H1 (cell line): ENCODE measurements around the gene GRIK4. TPM values are rescaled to one million over a fixed set of nuclear protein-coding genes. Genes with fewer than 3 reads are reported as not detected.
A peak's percentile ranks its signal among the peaks of the same experiment; 100 is the strongest.

Source experiments
- ATF3 ChIP-seq: IDR thresholded peaks from 2 replicates; pipeline ENCODE4 v1.6.1; 2011; ENCODE audit warnings: low read depth, mild to moderate bottlenecking, low read length; ENCODE audit not compliant: insufficient read depth
- BACH1 ChIP-seq: IDR thresholded peaks from 2 replicates; pipeline ENCODE4 v1.6.1; 2012; ENCODE audit warnings: low read length, improper control_type of control experiment
- JUN ChIP-seq: IDR thresholded peaks from 2 replicates; pipeline ENCODE4 v1.6.1; 2011; ENCODE audit warnings: low read depth, mild to moderate bottlenecking, improper control_type of control experiment, low read length
- KDM4A ChIP-seq: IDR thresholded peaks from one replicate; pipeline ENCODE4 v1.7.1; 2012; ENCODE audit warnings: low read depth, mild to moderate bottlenecking, moderate library complexity, low read length, inconsistent platforms; ENCODE audit not compliant: severe bottlenecking
- MAX ChIP-seq: IDR thresholded peaks from 2 replicates; pipeline ENCODE4 v1.6.1; 2012; ENCODE audit warnings: inconsistent platforms
- PHF8 ChIP-seq: fragments of 200-600 bp; sonication (generic); conservative IDR thresholded peaks from 2 replicates; pipeline ENCODE4 v1.7.1; 2012; ENCODE audit warnings: low read depth, mild to moderate bottlenecking, inconsistent platforms, low read length, moderate library complexity
- TCF12 ChIP-seq: IDR thresholded peaks from 2 replicates; pipeline ENCODE4 v1.6.1; 2011; ENCODE audit warnings: low read depth, mild to moderate bottlenecking, low read length
- YY1 ChIP-seq: IDR thresholded peaks from 2 replicates; pipeline ENCODE4 v1.6.1; 2011; ENCODE audit warnings: low read depth, mild to moderate bottlenecking, low read length
- polyA plus RNA-seq, 7 experiments: library from polyadenylated mRNA; depleted of rRNA in 3 of 7; stranded (reverse) in 5 of 7; unstranded in 2 of 7; fragments of >200 nt in 5 of 7; fragments of 200-250 nt in 2 of 7; gene quantifications; 1 replicate in 5 of 7; 2 replicates in 1 of 7; 4 replicates in 1 of 7; pipeline versions ENCODE4 v1.2.1 to v1.2.3, GENCODE V29; 2011 to 2013; ENCODE audit warnings: missing spikeins in 2 of 7, mixed read lengths in 2 of 7
- total RNA-seq: library from RNA; stranded (reverse); fragmentation: NEBNext Ultra II Directional; extraction: Animal tissue kit (Norgen Biotek cat#: 25700); gene quantifications from 2 replicates; pipeline ENCODE4 v1.2.1, GENCODE V29; 2021

The GRIK4 gene
- total and polyA plus RNA-seq, 2 of the 8 experiments (the other 6 are each of a cell fraction or from before 2014, with no cell fraction given) = 1.2 to 2.9 TPM

- TF ChIP-seq BACH1 (no peak), MAX (peak; percentile 72), YY1 (no peak), JUN (no peak), ATF3 (0 out of 2 replicates have a peak, but pooled peaks have one; percentile 28), PHF8 (no peak), TCF12 (no peak), KDM4A (no peak)
- TF ChIP-seq, all 59 proteins: peak for 7
These were observed 148.5 kb downstream of the GRIK4 start (continued) for GRCh38 chr11:120660024-120660565.
